Activated T-helper 1 cell treated with anti-CD3 and anti-CD28 coated beads, Interleukin-2, amount 50 U/mL, for 16 hours (primary cell): ENCODE measurements around the gene NTF3.

Experiments
- DNase-seq, 2 donors: peaks; one replicate each; pipeline ENCODE4 v3.0.0-alpha.2; 2020; ENCODE audit warnings: low read depth in 1 of 2, low spot score in 1 of 2

NTF3 gene

GRCh38 chr12:5430641-5431603 lies 986 bp upstream of the NTF3 start:
- no peak for DNase-seq

GRCh38 chr12:5433081-5433844 lies 1.4 kb downstream of the NTF3 start:
- no peak for DNase-seq

GRCh38 chr12:5433845-5434646 lies 2.1 kb downstream of the NTF3 start:
- DNase-seq, result no peak

- no peak for DNase-seq
Measured at GRCh38 chr12:5434647-5435560, 3.0 kb downstream of the NTF3 start.

GRCh38 chr12:5437182-5437583 lies 5.3 kb downstream of the NTF3 start:
- DNase-seq, result no peak

GRCh38 chr12:5437589-5437988 lies 5.7 kb downstream of the NTF3 start:
- DNase-seq, result no peak

- no peak for DNase-seq
Measured at GRCh38 chr12:5438671-5439200, 6.8 kb downstream of the NTF3 start.

GRCh38 chr12:5439371-5439771 lies 7.5 kb downstream of the NTF3 start:
- DNase-seq, result no peak

GRCh38 chr12:5439788-5440300 lies 7.9 kb downstream of the NTF3 start:
- DNase-seq, result no peak

- DNase-seq, result no peak
Measured at GRCh38 chr12:5440978-5441377, 9.1 kb downstream of the NTF3 start.

- no peak for DNase-seq
Measured at GRCh38 chr12:5441497-5442236, 9.8 kb downstream of the NTF3 start.

- DNase-seq, result no peak
Measured at GRCh38 chr12:5442251-5443006, 10.5 kb downstream of the NTF3 start.

- DNase-seq, result no peak
Measured at GRCh38 chr12:5444520-5444919, 12.6 kb downstream of the NTF3 start.

- DNase-seq, result no peak
Measured at GRCh38 chr12:5447320-5447719, 15.4 kb downstream of the NTF3 start.

- DNase-seq, result no peak
Measured at GRCh38 chr12:5451251-5451650, 19.3 kb downstream of the NTF3 start.

GRCh38 chr12:5452569-5452968 lies 20.7 kb downstream of the NTF3 start:
- DNase-seq, result no peak

- no peak for DNase-seq
Measured at GRCh38 chr12:5453466-5453865, 21.6 kb downstream of the NTF3 start.

GRCh38 chr12:5455045-5455444 lies 23.1 kb downstream of the NTF3 start:
- no peak for DNase-seq
